A673 (cell line): ENCODE data around the gene KHDC1L. TPM values are rescaled to one million over a fixed set of nuclear protein-coding genes. Genes with fewer than 3 reads are reported as not detected.
"Not testable (repeated sequence)": the region's sequence is repeated elsewhere in the genome, so short reads cannot be mapped to it uniquely, and the experiment has no call there.

Experiments used
- Bru-seq: library from RNA; stranded (reverse); fragments of 400-500 nt; gene quantifications from one replicate; lab custom pipeline; 2021; lab: Mats Ljungman, UMichigan
- BruChase-seq, 2 experiments: library from RNA; stranded (reverse); fragments of 400-500 nt; gene quantifications; one replicate each; lab custom pipeline; 2021; lab: Mats Ljungman, UMichigan
- BruUV-seq: library from RNA; stranded (reverse); fragments of 400-500 nt; replicated peaks from 2 replicates; lab custom pipeline; 2021; lab: Mats Ljungman, UMichigan
- CTCF ChIA-PET: fragments of 300-600 bp; sonication (Branson Sonifier 250); formaldehyde crosslinking; loops from one replicate; lab custom pipeline; 2022; ENCODE audit warnings: antibody characterized with exemption; lab: Charles Lee
- POLR2A ChIA-PET: fragments of 300-600 bp; sonication (Branson Sonifier 250); formaldehyde crosslinking; loops from one replicate; lab custom pipeline; 2022; ENCODE audit warnings: antibody characterized with exemption; ENCODE audit not compliant: low non-redundant PET; lab: Charles Lee
- DNase-seq: peaks from one replicate; pipeline ENCODE4 v3.0.0-alpha.2; 2015; ENCODE audit warnings: low spot score
- H3K27ac ChIP-seq: fragments of 200-600 bp; sonication (generic); 2 replicates; pipeline ENCODE4 v1.5.1; 2016; ENCODE audit warnings: mixed run types, low read depth, mild to moderate bottlenecking, mixed read lengths, antibody characterized with exemption, low read length; ENCODE audit not compliant: poor library complexity, severe bottlenecking
- H3K27me3 ChIP-seq: fragments of 200-600 bp; sonication (generic); replicated peaks from 2 replicates; pipeline ENCODE4 v1.6.1; 2017; ENCODE audit warnings: mixed run types, low read depth, mild to moderate bottlenecking, mixed read lengths, antibody characterized with exemption, low read length; ENCODE audit not compliant: insufficient read depth, poor library complexity
- H3K36me3 ChIP-seq: fragments of 200-600 bp; sonication (generic); 2 replicates; pipeline ENCODE4 v1.6.1; 2016; ENCODE audit warnings: mixed run types, mild to moderate bottlenecking, mixed read lengths, antibody characterized with exemption, low read length; ENCODE audit not compliant: insufficient read depth, poor library complexity, severe bottlenecking
- H3K4me1 ChIP-seq: fragments of 200-600 bp; sonication (generic); 2 replicates; pipeline ENCODE4 v1.6.1; 2017; ENCODE audit warnings: mixed run types, mild to moderate bottlenecking, mixed read lengths, antibody characterized with exemption, low read length; ENCODE audit not compliant: insufficient read depth, poor library complexity, severe bottlenecking
- H3K4me3 ChIP-seq: fragments of 200-600 bp; sonication (generic); 2 replicates; pipeline ENCODE4 v1.5.1; 2016; ENCODE audit warnings: low read depth, mixed run types, mild to moderate bottlenecking, mixed read lengths, low read length; ENCODE audit not compliant: poor library complexity, severe bottlenecking
- H3K9me3 ChIP-seq: fragments of 200-600 bp; sonication (generic); 2 replicates; pipeline ENCODE4 v1.6.1; 2016; ENCODE audit warnings: mixed run types, low read depth, mild to moderate bottlenecking, mixed read lengths, antibody characterized with exemption, low read length; ENCODE audit not compliant: poor library complexity, severe bottlenecking
- EZH2 ChIP-seq: fragments of 200-600 bp; sonication (generic); IDR thresholded peaks from 2 replicates; pipeline ENCODE4 v1.6.1; 2017; ENCODE audit warnings: borderline replicate concordance, low read depth, mild to moderate bottlenecking, mixed read lengths, antibody characterized with exemption, low read length; ENCODE audit not compliant: poor library complexity, severe bottlenecking
- intact Hi-C: fragments of 100-400 bp; cut with micrococcal nuclease; formaldehyde crosslinking; loops from one replicate; pipeline ENCODE4 v1.10.0; 2022; ENCODE audit not compliant: unreplicated experiment
- long read RNA-seq: library from polyadenylated mRNA; stranded (forward); transcript quantifications from one replicate; pipeline ENCODE4 v2.0.0, GENCODE V29; 2022
- total RNA-seq: library from RNA; stranded (reverse); gene quantifications from 2 replicates; pipeline ENCODE4 v1.2.3, GENCODE V29; 2021
- TF ChIP-seq, protein P1 (sequence below): fragments of 300-800, 200-600 bp; sonication (generic); conservative IDR thresholded peaks from 2 replicates; pipeline ENCODE4 v1.5.1; 2017; ENCODE audit warnings: low read depth, mild to moderate bottlenecking, antibody characterized with exemption, low read length, moderate library complexity, mixed read lengths

The KHDC1L gene, protein sequence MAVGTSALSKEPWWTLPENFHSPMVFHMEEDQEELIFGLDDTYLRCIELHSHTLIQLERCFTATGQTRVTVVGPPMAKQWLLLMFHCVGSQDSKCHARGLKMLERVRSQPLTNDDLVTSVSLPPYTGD
- total RNA-seq (not detected in 2 replicates), Bru-seq, nascent RNA (not detected), BruChase-seq, experiment 1, labeled RNA remaining after a 2-hour chase (percentile 17 among the genes with signal in this experiment), BruChase-seq, experiment 2, labeled RNA remaining after a 6-hour chase (not detected)
- long read RNA-seq = 0 reads

DNA sequence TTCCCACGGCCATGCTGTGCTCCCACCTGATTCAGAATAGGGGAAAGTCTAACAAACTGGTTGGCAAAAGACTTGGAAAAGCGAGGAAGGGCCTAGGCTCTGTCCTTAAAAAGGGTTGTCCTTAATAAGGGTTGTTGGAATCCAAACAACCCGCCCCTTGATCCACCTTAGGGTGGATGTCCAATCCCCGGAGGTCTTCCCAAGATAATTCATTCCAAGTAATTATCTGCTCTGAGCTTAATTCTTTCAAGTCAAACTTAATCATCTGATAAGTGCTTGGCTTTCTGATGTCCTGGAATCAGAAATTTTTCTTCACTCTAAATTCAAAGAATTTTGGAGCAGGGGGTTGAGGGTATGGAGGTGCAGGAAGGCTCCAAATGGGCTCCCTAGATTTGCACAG is at the start of gene KHDC1L:
KHDC1L (minus strand) TSS at position 101 of the 400 bp plus-strand sequence; CDS start at position 13, 88 bp downstream.
- Histone ChIP-seq H3K27ac (no peak within 1 kb of the TSS), H3K27me3 (no peaks in the 10 kb centered on the region), H3K4me1 (no peaks in the 10 kb centered on the region), H3K36me3 (no peaks in the 10 kb centered on the region), H3K9me3 (no peaks in the 10 kb centered on the region), H3K4me3 (no peak within 1 kb of the TSS)
- intact Hi-C loops = no loop called here
- ChIA-PET POLR2A (no interaction called here), CTCF (no interaction called here)
- BruUV-seq = no TSS peak
- TF ChIP-seq EZH2 = no peak
- TF ChIP-seq, protein P1, sequence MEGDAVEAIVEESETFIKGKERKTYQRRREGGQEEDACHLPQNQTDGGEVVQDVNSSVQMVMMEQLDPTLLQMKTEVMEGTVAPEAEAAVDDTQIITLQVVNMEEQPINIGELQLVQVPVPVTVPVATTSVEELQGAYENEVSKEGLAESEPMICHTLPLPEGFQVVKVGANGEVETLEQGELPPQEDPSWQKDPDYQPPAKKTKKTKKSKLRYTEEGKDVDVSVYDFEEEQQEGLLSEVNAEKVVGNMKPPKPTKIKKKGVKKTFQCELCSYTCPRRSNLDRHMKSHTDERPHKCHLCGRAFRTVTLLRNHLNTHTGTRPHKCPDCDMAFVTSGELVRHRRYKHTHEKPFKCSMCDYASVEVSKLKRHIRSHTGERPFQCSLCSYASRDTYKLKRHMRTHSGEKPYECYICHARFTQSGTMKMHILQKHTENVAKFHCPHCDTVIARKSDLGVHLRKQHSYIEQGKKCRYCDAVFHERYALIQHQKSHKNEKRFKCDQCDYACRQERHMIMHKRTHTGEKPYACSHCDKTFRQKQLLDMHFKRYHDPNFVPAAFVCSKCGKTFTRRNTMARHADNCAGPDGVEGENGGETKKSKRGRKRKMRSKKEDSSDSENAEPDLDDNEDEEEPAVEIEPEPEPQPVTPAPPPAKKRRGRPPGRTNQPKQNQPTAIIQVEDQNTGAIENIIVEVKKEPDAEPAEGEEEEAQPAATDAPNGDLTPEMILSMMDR = no peak
- DNase-seq = no peak

DNA sequence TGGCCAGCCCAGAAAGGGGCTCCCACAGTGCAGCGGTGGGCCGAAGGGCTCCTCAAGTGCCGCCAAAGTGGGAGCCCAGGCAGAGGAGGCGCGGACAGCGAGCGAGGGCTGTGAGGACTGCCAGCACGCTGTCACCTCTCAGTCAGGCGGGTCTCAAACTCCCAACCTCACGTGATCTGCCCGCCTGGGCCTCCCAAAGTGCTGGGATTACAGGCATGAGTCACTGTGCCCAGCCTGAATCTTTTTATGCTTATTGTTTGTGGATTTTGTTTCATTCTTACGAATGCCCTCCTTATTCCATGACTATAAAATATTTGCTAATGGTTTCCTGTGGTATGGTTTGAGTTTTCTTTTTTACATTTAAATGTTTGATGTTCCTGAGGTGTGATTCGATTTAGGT is 44.0 kb upstream of the KHDC1L start:
- CTCF ChIA-PET, H3K27me3 ChIP-seq, H3K27ac ChIP-seq, intact Hi-C loops, POLR2A ChIA-PET, H3K9me3 ChIP-seq, H3K4me3 ChIP-seq, BruUV-seq, H3K4me1 ChIP-seq, H3K36me3 ChIP-seq: not testable (repeated sequence)
- peak; percentile 14 for DNase-seq

DNA sequence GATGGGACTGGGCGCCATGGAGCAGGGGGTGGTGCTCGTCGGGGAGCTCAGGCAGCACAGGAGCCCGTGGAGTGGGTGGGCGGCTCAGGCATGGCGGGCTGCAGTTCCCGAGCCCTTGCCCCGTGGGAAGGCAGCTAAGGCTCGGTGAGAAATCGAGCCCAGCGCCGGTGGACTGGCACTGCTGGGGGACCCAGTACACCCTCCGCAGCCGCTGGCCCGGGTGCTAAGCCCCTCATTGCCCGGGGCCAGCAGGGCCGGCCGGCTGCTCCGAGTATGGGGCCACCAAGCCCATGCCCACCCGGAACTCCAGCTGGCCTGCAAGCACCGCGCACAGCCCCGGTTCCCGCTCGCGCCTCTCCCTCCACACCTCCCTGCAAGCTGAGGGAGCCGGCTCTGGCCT is 43.6 kb upstream of the KHDC1L start:
- intact Hi-C loops, H3K4me3 ChIP-seq, POLR2A ChIA-PET, H3K27me3 ChIP-seq, H3K9me3 ChIP-seq, DNase-seq, H3K27ac ChIP-seq, H3K4me1 ChIP-seq, CTCF ChIA-PET, H3K36me3 ChIP-seq, BruUV-seq: not testable (repeated sequence)

DNA sequence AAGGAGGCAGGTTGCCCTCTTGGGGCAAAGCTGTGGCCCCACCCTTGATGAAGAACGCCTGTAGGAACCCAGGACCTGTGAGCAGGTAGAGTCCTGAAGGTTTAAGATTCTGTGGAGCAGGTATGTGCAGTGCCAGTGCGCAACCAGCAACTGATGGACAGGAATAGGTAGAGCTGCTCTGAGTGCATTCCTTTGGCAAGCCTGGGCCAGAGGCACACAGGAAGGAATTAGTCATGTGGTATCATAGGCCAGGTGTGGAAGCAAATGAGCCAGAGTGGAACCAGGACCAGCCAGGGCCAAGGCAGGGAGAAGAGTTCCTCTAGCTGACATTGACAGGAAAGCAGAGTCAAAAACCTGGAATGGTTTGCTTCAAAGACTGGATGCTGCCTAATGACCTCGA is 39.1 kb upstream of the KHDC1L start:
- H3K4me1 ChIP-seq = peaks cover 8% of the 10 kb centered on the region
- DNase-seq = no peak
- no TSS peak for BruUV-seq
- no peak overlapping the region for H3K27ac ChIP-seq
- H3K27me3 ChIP-seq = no peaks in the 10 kb centered on the region
- H3K9me3 ChIP-seq = no peaks in the 10 kb centered on the region
- ChIA-PET POLR2A (no interaction called here), CTCF (no interaction called here)
- no peak for TF ChIP-seq EZH2
- TF ChIP-seq, protein P1 = no peak
- no peaks in the 10 kb centered on the region for H3K36me3 ChIP-seq
- intact Hi-C loops = no loop called here
- no peak overlapping the region for H3K4me3 ChIP-seq
